Liver (tissue), 9 donors: ENCODE results near the gene ZFHX2. TPM values are rescaled to one million over a fixed set of nuclear protein-coding genes. Genes with fewer than 3 reads are reported as not detected.

Experiments
- DNase-seq: peaks from one replicate; pipeline ENCODE4 v3.0.0-alpha.2; 2017; ENCODE audit warnings: low spot score
- H3K27ac ChIP-seq, 2 donors: one replicate each; pipeline ENCODE4 v1.7.0; 2013; ENCODE audit warnings: inconsistent platforms in 2 of 2, low read length in 2 of 2, control low read depth in 1 of 2, low read depth in 1 of 2, mild to moderate bottlenecking in 1 of 2
- H3K27me3 ChIP-seq, 4 donors: one replicate each; pipeline versions ENCODE4 v1.6.1 to v1.7.0; 2013; ENCODE audit warnings: low read length in 3 of 4, inconsistent platforms in 1 of 4, mild to moderate bottlenecking in 1 of 4, moderate library complexity in 1 of 4; ENCODE audit not compliant: control insufficient read depth in 4 of 4, insufficient read depth in 4 of 4
- H3K36me3 ChIP-seq, 4 donors: one replicate each; pipeline versions ENCODE4 v1.6.1 to v1.7.0; 2013; ENCODE audit warnings: low read length in 3 of 4, mild to moderate bottlenecking in 3 of 4, low read depth in 1 of 4, moderate library complexity in 1 of 4; ENCODE audit not compliant: control insufficient read depth in 4 of 4, insufficient read depth in 3 of 4
- H3K4me1 ChIP-seq, 4 donors: one replicate each; pipeline versions ENCODE4 v1.6.1 to v1.7.0; 2013; ENCODE audit warnings: low read length in 3 of 4, mild to moderate bottlenecking in 3 of 4, moderate library complexity in 1 of 4; ENCODE audit not compliant: control insufficient read depth in 4 of 4, insufficient read depth in 4 of 4
- H3K4me3 ChIP-seq, 3 donors: one replicate each; pipeline versions ENCODE4 v1.6.1 to v1.7.0; 2013; ENCODE audit warnings: low read length in 3 of 3, control low read depth in 1 of 3, low read depth in 1 of 3, mild to moderate bottlenecking in 1 of 3
- H3K9ac ChIP-seq, 2 donors: one replicate each; pipeline ENCODE4 v1.7.0; 2013; ENCODE audit warnings: low read length in 2 of 2, mild to moderate bottlenecking in 2 of 2, moderate library complexity in 2 of 2, control low read depth in 1 of 2, low read depth in 1 of 2
- H3K9me3 ChIP-seq, 4 donors: one replicate each; pipeline versions ENCODE4 v1.6.1 to v1.7.0; 2013; ENCODE audit warnings: low read length in 3 of 4; ENCODE audit not compliant: control insufficient read depth in 4 of 4
- ATF3 ChIP-seq: IDR thresholded peaks from 2 replicates; pipeline ENCODE4 v1.6.1; 2016; ENCODE audit warnings: antibody characterized with exemption
- CTCF ChIP-seq: fragments of 150-350 bp; IDR thresholded peaks from 2 replicates; pipeline ENCODE4 v1.5.1; 2017; ENCODE audit warnings: improper control_type of control experiment, low read depth, low read length; ENCODE audit not compliant: missing input control
- EGR1 ChIP-seq, 2 donors: IDR thresholded peaks; 2 replicates each; pipeline ENCODE4 v1.6.1; 2016 to 2018; ENCODE audit warnings: antibody characterized with exemption in 2 of 2, low read depth in 2 of 2
- FOXA1 ChIP-seq: IDR thresholded peaks from 2 replicates; pipeline ENCODE4 v1.6.1; 2016; ENCODE audit warnings: antibody characterized with exemption
- FOXA2 ChIP-seq: IDR thresholded peaks from 2 replicates; pipeline ENCODE4 v1.6.1; 2016; ENCODE audit warnings: antibody characterized with exemption
- GABPA ChIP-seq, 2 donors: IDR thresholded peaks in 1 of 2; conservative IDR thresholded peaks in 1 of 2; 2 replicates each; pipeline ENCODE4 v1.6.1; 2016; ENCODE audit warnings: antibody characterized with exemption in 2 of 2, mild to moderate bottlenecking in 1 of 2, moderate library complexity in 1 of 2
- HNF4A ChIP-seq, 2 donors: conservative IDR thresholded peaks; 2 replicates each; pipeline ENCODE4 v1.6.1; 2016; ENCODE audit warnings: antibody characterized with exemption in 2 of 2, mild to moderate bottlenecking in 2 of 2
- HNF4G ChIP-seq: IDR thresholded peaks from 2 replicates; pipeline ENCODE4 v1.6.1; 2016; ENCODE audit warnings: antibody characterized with exemption
- JUND ChIP-seq, 2 donors: IDR thresholded peaks; 2 replicates each; pipeline ENCODE4 v1.6.1; 2016; ENCODE audit warnings: antibody characterized with exemption in 2 of 2
- MAX ChIP-seq: IDR thresholded peaks from 2 replicates; pipeline ENCODE4 v1.6.1; 2016; ENCODE audit warnings: antibody characterized with exemption
- NR2F2 ChIP-seq: IDR thresholded peaks from 2 replicates; pipeline ENCODE4 v1.6.1; 2016; ENCODE audit warnings: antibody characterized with exemption
- RAD21 ChIP-seq, 2 donors: IDR thresholded peaks; 2 replicates each; pipeline ENCODE4 v1.6.1; 2016; ENCODE audit warnings: antibody characterized with exemption in 2 of 2, mild to moderate bottlenecking in 2 of 2
- REST ChIP-seq: IDR thresholded peaks from 2 replicates; pipeline ENCODE4 v1.6.1; 2016; ENCODE audit warnings: antibody characterized with exemption, mild to moderate bottlenecking
- RXRA ChIP-seq, 2 donors: IDR thresholded peaks; 2 replicates each; pipeline ENCODE4 v1.6.1; 2017 to 2018; ENCODE audit warnings: antibody characterized with exemption in 2 of 2, mild to moderate bottlenecking in 1 of 2
- SP1 ChIP-seq: IDR thresholded peaks from 2 replicates; pipeline ENCODE4 v1.6.1; 2018; ENCODE audit warnings: antibody characterized with exemption, mild to moderate bottlenecking
- TAF1 ChIP-seq: conservative IDR thresholded peaks from 2 replicates; pipeline ENCODE4 v1.6.1; 2016; ENCODE audit warnings: antibody characterized with exemption, mild to moderate bottlenecking
- YY1 ChIP-seq: IDR thresholded peaks from 2 replicates; pipeline ENCODE4 v1.6.1; 2016; ENCODE audit warnings: antibody characterized with exemption, mild to moderate bottlenecking
- ZBTB33 ChIP-seq: IDR thresholded peaks from 2 replicates; pipeline ENCODE4 v1.6.1; 2016; ENCODE audit warnings: antibody characterized with exemption
- WGBS: extraction: QIAGEN DNeasy Blood & Tissue Kit; methylation state at CpG from one replicate; pipeline ENCODE4 v1.1.7; 2013; 5-methylcytosine and 5-hydroxymethylcytosine counted together
- polyA plus RNA-seq, 2 donors: library from polyadenylated mRNA; stranded (reverse) in 1 of 2; unstranded in 1 of 2; fragments of 200-250 nt in 1 of 2; fragments of >200 nt in 1 of 2; fragmentation: Nextera tagmentation in 1 of 2; extraction: Ambion mirVana in 1 of 2; gene quantifications; one replicate each; pipeline versions ENCODE4 v1.2.1 to v1.2.3, GENCODE V29; 2013 to 2015
- total RNA-seq, 2 donors: library from RNA; depleted of rRNA; stranded (reverse); fragments of >200 nt; gene quantifications; one replicate each; pipeline ENCODE4 v1.2.3, GENCODE V29; 2014
- donor health status: healthy.
- donor health status: healthy.
- donor health status: healthy.
- donor health status: healthy.
- donor health status: healthy.

Gene ZFHX2
- total and polyA plus RNA-seq, 4 donors = 0.06 to 0.14 (median 0.10) TPM

GRCh38 chr14:23577710-23578392 is 26.3 kb upstream of the ZFHX2 start (continued):
- TF ChIP-seq REST (no peak), FOXA2 (no peak), ATF3 (no peak), SP1 (no peak), RAD21 (IDR thresholded peaks at IDR 0.05) (no peak)

- Histone ChIP-seq H3K9me3 (no peaks in the 10 kb centered on the region), H3K4me3 (peak overlapping the region in 1 of 3 donors; percentile 26), H3K36me3 (no peaks in the 10 kb centered on the region), H3K9ac (no peak overlapping the region), H3K4me1 (peaks cover 0 to 13% (median 12%) of the 10 kb centered on the region in 4 donors), H3K27ac (no peak overlapping the region), H3K27me3 (peaks cover 0 to 6% (median under 1%) of the 10 kb centered on the region in 4 donors)
- 5% methylated on average over 67 of the region's 67 CpGs for WGBS
- TF ChIP-seq REST (no peak), NR2F2 (no peak), YY1 (no peak), MAX (no peak), HNF4G (no peak), JUND (IDR thresholded peaks at IDR 0.05) (no peak), HNF4A (conservative IDR thresholded peaks at IDR 0.05) (no peak), ATF3 (no peak), CTCF (no peak), FOXA1 (no peak), TAF1 (no peak), FOXA2 (no peak), EGR1 (IDR thresholded peaks at IDR 0.05; ENCODE audit: low read depth in 2 of 2) (no peak), RAD21 (IDR thresholded peaks at IDR 0.05) (no peak), RXRA (IDR thresholded peaks at IDR 0.05) (no peak), ZBTB33 (no peak), SP1 (no peak), GABPA (IDR thresholded peaks at IDR 0.05 in 1 of 2, conservative IDR thresholded peaks at IDR 0.05 in 1 of 2) (no peak)
- no peak for DNase-seq
Observed at GRCh38 chr14:23577004-23577681, 25.6 kb upstream of the ZFHX2 start.
